ENCODE measurements around the gene TBRG4.
"Not testable (repeated sequence)": the region's sequence is repeated elsewhere in the genome, so short reads cannot be mapped to it uniquely, and the experiment has no call there.

The TBRG4 gene

DNA sequence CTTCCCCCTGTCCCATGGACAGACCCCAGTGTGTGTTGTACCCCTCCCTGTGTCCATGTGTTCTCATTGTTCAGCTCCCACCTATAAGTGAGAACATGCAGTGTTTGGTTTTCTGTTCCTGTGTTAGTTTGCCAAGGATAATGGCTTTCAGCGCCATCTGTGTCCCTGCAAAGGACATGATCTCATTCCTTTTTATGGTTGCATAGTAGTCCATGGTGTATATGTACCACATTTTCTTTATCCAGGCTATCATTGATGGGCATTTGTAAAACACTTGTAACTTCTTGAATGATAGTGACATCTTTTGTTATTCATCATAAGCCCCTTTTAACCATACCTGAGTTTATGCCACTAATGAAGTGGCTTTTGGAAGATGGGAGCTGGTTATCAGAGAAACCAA is 2.8 kb upstream of the TBRG4 start:
- DNase-seq, result not testable (repeated sequence)

DNA sequence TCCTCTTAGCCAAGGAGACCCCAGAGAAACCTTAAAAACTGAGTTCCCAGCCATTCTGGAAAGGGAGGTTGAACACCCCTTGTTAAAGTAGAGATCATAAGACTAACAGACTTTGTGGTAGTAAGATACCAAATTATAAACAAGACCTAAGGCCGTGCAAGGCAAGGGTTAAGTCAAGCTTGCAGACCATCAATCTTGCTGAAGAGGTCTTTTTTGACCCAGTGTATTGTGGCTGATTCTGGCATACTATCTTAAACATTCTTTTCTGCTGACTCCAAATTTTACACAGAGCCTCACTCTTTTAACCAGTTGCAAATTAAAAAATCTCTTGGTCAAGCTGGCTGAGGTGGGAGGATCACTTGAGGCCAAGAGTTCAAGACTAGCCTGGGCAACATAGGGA is 1.2 kb upstream of the TBRG4 start:
- DNase-seq, result no peak

DNA sequence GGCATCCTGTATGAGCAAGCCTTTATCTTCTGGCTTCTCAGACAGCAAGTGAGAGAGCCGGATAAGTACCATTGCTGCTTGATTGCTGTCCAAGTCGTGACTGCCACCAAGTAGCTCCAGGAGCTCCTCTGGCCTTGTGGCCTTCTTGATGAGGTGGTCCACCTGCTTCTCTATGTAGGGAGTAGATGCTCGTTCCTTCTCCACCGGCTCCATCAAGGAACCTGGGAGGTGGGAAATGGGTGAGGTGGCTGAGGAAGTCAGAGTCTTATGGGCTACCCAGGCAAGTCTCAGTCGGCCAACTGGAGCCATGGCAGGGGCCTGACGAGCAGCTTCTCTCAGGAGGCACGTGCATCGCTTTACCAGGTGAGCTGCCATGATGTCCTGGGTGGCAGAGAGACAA is 2.6 kb downstream of the TBRG4 start:
- no peak for DNase-seq

DNA sequence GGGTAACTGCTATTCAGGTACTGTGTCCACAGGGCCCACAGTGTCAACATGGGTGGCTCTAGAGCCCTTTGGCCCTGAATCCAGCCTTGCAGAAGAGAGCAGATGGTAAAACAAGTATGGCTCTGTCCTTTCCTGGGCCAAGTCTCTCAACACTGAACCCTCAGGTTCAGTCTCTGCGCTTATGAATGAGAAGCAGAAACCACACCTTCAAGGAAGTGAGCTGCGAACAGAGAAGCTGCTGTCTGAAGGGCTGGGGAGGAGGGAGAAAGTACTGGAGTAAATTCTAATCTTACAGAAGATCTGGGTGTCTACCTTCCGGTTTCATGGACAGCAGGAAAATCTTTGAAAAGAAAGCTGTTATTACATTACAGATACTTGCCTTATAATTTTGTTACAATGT is 4.1 kb downstream of the TBRG4 start:
- DNase-seq, result no peak

DNA sequence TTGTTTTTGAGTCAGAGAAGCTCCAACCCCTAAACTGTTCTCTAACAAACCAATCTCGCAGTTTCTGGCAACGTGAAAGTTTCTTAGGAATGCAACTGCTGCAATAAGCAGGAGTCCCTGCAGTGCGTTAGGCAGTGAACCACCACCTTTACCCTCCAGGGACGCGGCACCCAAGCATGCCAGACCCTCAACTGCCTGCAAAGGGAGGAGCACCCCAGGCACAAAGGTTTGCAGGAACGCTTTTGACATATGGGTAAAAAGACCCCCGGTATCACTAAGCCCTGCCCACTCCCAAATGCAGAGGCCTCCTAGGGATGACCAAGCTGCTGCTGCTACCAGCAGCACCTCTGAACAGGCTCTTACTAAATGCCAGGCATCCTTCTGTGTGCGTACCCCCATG is 4.7 kb downstream of the TBRG4 start:
- DNase-seq, result no peak

DNA sequence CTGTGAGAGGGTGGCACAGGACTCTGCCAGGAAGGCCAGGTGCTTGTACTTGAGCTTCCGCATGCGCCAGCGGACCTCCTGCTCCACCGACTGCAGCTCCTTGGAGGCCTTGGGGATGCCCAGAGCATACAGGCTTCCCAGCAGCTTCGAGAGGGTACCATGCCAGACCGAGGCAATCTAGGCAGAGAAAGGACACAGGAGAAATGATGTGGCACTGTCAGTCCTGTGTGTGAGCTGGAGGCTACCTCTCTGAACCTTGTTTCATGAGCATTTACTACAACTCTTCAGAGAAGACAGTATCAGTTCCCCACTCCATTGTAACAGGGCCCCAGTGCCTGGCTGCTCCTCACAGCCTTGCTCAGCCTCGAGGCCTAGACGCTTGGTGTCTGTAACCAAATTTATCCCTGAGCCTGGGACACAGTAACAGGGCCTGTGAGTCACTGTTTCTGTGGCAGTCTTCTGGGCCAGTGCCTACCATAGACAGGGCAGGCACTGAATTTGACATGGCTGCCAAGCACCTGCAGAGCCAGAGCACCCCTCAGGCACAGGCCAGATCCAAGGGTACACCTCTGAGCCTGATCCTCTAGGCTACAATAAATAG is 5.8 kb downstream of the TBRG4 start:
- no peak for DNase-seq

DNA sequence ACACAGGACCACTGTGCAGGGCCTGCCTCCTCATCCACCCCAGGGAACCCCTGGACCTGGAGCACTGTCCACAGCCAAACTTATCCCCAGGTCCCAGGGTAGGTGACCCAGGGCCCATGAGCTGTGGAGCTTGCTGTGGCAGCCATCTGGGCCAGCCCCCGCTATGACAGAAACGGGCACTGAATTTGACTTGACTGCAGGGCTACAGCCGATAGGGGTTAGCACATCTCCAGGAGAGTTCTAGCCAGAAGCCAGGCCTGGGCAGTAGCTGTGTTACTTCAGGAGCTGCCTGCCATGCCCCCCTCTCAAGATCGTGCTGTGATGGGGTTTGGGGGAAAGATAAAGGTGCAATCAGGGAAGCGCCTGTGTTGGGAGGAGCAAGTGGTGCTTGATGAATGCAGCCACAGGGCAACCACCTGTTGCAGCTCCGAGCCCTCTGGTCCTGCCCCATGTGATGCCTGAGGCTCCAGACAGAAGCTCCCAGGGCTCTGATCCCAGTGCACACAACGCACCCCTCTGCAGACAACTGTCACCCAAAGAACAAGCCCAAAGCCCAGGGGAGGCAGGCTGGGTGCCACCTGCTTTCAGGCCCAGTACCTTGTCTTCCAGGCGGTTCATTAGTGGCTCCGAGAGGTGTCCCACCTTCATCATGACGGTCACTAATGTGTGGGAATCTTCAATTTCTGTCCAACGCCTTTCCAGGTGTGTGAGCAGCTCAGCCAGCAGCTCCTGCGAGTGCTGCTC is 6.5 kb downstream of the TBRG4 start:
- DNase-seq, result no peak

DNA sequence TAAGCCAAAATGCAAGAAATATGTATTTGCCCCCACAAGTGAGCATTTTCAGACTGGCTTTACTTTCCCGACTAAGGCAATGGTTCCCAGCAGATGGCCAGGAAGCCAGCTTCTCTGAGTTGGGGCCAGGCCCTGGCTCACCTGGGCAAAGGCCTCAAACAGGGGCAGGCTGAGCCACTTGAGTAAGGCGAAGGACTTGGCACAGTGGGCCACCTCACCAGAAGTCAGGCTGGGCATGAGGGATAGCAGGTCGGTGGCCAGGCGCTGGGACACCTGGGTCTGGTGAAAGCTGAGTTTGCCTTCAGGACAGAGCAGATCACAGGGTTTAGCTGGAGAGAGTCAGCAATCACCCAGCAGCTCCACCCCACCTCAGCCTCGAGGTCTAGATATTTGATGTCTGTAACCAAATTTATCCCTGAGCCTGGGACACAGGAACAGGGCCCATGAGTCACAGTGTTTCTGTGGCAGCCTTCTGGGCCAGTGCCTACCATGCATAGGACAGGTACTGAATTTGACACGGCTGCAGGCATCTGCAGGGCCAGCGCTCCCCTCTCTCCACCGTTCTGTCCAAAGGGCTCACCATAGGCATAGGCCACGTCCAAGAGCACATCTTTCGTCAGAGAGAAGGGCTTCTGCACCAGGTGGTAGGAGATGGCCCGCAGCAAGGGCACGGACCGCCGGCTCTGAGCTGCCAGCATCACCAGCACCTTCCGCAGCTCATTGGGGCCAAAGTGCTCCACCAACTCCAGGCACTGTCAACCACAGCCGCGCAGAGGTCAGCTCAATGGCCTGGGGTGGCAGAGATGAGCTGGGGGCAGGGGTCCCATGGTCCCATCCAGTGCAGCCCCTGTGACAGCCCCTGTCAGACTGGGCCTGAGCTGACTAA is 7.3 kb downstream of the TBRG4 start:
- DNase-seq, result no peak

DNA sequence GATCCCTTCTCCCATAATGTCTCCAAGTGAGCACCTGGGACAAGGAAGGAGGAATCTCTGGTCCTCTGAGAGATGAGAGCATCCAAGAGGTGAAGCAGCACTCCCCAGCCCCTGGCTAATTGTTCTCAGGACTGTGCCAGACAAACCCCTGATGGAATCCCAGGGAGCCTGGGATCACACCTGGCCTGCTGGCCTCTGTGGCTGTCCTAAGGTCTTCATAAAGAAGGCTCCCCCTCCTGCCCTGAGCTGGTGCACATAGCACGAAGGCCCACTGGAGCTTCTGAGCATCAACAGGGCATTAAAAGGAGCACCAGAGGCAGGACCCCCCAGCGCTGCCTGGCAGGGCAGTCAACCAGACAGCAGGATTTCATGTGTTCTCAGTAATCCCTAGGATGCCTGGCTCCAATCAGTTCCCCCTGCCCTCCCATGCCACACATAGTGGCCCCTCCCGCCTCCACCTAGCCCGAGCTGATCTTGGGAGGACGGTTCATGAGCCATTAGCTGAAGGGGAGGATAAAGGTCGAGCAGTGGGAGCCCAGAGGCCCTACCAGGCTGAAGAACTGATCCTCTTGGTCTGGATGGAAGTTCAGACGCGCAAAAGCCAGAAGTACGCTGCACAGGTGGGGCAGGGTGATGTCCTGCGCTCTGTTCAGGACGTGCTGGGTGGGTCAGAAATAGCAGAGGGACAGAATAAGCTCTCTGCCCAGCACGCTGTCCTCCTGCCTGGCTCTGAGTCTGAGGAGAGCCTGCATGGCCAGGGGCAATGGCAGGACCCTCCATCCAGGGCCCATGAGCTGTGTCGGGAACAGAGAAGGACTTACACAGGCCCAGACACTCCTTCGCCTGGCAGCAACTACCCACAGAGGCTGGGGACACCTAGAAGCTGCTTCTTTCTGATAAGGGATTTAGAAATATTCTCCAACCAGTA is 8.4 kb downstream of the TBRG4 start:
- DNase-seq, result no peak

DNA sequence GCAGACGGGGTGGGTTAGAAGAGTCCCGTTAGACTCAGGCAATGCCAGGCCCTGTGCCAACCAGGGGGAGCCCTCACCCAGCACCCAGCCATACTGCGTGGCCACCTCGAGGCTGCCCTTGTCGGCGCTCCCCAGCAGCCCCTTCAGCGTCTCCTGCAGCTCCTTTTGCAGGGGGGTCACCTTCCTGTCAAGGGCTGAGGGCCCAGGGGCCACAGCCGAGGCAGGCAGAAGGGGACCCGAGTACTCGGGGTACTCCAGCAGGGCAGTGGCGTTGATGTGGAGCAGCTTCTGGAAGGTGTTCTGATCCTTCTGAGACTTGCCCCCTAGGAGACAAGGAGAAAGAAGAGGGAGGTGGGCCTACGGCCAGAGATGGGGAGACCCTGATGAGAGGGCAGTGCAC is 9.7 kb downstream of the TBRG4 start:
- no peak for DNase-seq

DNA sequence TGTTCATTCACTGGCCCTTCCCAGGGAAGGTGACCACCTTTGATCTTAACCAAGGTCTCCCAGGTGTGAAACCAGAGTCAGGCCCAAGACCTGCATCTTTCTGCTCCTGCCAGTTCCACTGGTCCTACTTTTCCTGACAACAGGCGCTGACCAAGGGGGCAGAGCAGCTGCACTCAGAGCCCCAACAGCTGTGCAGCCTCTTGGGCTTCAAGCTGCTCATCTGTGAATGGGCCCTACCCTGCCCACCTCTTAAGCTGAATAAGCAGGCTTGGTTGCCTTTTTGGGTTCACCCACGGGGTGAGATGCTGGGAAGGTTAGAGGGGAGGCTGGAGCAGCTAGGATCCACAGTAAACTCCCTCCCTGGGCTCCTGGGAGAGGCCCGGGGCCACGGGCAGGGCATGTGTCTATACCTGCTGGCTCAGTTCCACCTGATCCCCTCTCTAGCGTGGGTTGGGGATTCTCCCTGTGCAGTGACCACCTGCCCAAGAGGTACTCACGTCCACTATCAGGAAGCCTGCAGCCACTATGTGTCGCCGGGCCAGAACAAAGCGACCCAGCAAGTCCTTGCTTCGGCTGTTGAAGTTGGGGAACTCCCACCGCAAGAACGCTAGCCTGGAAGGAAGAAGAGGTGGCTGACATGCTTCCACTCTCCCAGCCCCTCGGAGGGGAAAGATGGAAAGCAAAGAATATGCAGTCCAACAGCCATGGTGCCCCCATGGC is 10.6 kb downstream of the TBRG4 start:
- DNase-seq, result no peak

DNA sequence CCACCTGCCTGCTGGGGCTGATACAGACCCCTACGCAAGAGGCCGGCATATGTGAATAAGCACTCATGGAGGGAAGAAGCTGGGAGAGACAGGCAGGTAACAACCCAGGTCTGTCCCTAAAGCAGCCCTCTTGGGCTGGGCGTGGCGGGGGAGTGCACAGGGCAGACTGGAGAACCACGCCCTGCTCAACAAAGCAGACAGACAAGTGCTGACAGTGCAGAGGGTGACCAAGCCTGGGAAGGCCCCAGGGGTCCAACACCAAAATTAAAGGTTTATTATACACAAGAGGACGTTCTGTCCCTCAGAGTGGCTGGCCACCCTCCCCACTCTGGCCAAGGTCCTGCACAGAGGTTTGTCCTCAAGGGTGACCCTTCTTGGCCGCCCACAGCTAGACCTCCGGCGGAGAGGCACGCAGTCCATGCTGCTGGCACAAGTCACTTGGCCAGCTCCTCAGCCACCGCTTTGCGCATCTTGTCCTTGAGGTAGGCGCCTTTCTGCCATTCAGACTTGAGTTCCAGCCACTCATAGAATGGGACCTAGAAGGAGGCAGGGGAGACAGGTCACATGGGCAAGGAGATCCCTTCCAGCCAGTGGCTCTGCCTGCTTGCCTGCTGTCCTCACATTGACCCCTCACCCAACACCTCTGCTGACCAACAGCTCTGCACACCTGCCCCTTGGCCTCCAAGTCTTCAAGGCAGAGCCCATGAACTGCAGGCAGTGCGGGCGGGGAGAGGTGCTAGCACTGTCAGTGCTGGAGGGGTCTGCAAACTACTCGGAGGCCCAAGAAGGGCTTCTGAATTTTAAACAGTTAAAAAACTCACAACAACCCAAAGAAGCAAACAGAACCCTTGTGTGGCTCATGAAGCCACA is 11.4 kb downstream of the TBRG4 start:
- no peak for DNase-seq

DNA sequence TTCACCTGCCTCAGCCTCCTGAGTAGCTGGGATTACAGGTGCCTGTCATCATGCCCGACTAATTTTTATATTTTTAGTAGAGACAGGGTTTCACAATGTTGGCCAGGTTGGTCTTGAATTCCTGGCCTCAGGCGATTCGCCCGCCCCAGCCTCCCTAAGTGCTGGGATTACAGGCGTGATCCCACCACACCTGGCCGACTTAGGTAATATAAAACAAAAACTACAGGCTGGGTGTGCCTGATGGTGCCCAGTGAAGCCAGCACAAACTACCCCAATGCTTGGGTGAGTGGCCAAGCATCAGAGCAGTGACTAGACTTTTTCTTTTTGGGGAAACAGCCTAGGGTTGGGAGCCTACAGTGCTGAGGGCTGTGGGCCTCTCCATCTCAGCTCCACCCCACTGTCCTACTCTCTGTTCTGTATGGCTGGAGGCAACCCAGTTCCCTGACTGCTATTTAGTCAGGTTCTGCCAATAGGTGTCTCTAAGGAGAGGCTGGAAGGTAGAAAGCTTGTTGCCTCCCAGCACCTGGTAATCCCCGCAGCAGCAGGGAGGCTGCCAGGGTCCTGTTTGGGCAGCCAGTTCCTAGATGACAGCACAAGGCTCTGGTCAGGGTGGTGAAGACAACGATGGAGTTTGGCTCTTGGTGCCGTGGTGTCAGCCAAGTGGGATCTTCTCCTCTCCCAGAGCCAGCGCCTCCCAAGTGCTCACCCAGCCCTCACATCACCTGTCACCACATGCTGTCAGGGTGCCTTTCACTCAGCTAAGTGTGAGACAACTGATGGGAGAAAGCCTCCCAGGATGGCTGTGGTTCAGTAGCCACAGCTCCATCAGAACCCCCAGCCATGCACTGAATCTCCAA is 12.3 kb downstream of the TBRG4 start:
- DNase-seq, result no peak

DNA sequence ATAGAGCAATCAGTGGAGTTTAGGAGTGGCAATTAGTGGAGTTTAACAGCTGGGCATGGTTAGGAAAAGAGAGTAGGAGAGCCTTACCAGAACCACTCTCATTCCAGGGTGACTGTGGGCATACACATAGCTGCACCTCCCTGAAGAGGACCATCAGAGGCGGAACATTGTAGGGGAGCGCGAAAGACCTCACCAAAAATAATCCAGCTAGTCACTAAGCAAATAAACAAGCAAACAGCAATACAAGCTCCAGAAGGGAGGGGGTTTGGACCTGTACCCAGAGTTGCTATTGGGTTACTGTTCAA is 18.6 kb downstream of the TBRG4 start:
- no peak for DNase-seq

DNA sequence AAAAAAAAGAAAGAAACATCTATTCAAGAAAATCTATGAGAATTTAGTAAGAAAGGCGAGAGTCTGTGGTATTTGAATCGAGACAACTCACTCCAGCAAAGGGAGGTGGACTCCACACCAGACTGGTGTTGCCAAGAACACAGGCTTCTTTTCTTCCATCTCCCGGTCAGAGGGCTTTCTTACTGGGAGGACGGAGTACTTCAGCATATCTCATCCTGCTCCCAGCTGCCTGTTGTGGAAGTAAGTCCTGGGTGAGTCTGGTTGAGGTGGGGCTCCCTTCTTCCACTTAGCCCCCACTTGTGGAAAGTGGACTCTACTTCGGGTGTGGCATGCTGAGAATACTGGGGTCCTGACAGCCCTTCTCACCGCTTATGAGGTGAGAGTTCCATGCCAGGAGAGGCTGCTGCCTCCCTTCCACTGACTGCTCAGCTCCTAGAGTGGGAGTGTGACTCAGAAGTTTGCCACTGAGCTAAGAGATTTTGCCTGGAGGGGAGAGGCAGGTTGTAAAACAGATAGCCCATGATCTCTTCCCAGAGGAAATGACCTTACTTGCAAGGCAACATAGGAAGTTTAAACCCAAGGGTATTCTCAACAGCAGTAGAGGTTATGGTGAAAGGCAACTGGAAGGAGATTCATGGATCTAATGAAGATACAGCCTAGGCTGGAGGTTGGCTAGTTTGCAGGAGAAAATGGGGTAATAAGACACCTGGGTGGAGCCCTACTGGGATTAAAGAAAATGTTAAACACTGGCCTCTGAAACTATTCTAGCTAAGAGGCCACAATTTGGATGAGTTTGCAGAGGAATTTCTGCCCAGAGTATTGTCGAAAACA is 19.2 kb downstream of the TBRG4 start:
- no peak for DNase-seq

DNA sequence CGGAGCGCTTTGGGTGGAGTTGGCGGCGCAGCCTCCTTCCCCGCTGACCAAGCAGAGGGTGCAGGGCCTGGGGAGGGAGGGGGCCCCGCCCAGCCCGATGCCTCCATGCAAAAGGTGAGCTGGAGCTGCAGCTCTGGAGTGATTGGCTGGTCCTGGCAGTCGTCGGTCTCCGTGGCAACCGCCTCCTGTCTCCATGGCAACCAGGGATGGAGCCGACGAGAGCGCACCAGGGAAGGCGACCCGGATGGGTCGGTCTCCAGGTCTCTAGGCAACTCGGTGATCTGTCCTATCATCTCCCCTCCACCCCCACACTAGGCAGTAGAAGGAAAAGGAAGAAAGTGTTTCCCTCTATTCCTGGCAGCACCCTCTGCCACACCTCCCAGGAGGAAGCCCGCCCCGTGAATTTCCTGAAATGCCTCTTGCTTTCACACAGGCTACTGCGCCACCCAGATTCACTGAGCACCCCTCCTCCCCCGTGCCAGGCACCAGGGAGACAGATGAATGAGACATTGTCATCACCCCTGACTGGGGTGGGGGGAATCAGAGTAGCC is 22.1 kb downstream of the TBRG4 start:
- DNase-seq, result peak; percentile 31

DNA sequence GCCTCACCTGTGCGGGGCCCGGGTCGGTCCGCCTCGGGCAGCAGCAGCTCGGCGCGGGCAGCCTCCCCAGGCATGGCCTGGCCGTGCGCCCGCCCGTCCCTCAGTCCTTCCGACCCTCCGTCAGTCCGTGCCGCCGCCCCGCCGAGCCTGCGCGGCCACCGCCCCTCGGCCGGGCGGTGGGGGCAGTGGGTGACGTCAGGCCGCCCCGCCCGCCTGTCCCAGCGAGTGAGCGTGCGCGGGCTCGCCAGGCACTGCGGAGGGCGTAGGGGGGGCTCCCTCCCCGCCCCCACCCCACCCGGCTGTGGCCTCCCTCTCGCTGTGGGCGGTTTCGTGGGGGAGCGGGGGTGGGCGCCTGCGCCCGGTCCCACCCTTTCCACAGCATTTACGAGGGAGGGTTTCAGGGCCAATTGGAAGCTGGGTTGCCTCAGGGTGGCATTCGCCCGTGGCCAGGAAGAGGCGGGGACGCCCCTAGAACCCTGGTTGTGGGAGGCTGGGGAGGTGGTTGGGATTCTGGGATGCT is 22.6 kb downstream of the TBRG4 start, which contains the start of gene NACAD:
Gene NACAD (minus strand): TSS at position 149 of the 520 bp plus-strand sequence. CDS start 75 bp downstream, at position 74.
- DNase-seq, result no peak

DNA sequence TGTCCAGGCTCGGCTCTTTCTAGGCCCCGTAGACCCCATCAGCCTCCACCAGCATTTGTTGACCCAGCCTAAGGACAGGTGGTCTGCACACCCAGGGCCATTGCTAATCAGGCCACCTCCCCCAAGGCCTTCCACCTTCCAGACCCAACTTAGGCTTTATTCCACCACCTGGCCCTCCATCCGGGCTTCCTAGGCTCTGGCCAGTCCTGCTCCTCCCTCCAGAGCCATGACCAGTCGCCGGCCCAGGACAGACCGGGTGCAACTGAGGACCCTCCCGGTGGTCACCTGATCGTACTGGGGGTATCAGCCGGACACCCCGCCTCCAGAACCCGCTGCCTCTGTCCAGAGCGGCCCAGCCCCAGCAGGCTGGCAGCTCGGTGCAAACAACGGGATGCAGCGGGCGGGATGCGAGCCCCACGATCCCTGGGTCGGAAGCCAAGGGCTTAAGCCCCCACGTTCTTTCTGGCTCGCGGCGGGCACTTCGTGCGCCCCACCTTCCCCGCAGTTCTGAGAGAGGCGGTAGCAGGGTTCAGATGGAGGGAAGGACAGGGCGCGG is 23.3 kb downstream of the TBRG4 start:
- DNase-seq, result no peak
